ENCODE results near the gene SLC6A9.

SLC6A9 gene

GRCh38 chr1:44031252-44032169, at the start of gene SLC6A9:
Gene SLC6A9, minus strand, starts transcription at chr1:44031462. Its CDS starts 7,185 bp downstream, at chr1:44024277.
- DNase-seq: peak in 1 of 2 experiments; percentile 17

- DNase-seq: no peak
Observed at GRCh38 chr1:44079566-44079965, 48.3 kb upstream of the SLC6A9 start.

DNA sequence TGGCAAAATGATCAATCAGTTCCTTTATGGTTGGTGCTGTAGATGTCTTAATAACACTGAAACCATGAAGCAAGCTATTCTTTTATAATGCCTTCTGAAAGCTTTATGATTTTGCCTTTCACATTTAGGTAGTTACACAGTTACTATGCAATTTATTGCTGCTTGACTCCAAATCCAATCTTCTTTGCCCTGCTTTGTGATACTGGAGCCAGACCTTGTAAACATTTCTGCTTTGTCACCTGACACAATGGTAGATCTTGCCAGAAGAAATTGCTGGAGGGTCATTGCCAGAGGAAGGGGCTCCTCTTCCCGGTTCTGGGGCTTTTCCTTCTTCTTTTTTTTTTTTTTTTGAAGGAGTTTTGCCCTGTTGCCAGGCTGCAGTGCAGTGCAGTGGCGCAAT, 46.8 kb upstream of the SLC6A9 start:
- no peak for DNase-seq

- DNase-seq: no peak
Observed at GRCh38 chr1:44077421-44077820, 46.2 kb upstream of the SLC6A9 start.

DNA sequence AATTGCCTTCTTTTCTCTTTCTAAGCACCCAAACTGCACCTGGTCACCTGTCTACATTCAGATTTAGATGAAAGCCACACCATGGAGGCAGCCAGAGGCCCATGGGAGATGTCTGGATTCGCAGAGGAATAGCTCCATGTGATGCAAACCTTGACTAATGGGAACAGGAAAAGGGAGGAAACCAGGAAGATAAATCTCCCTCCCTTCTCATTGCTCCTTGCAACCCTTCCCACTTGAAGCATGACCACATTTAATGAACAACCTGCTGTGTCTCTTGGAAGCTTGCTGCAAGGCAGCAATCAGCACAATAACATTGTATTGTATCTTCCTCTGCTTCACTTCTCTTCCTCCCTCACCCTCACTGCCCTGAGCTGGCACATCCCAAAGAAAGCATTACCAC, 44.8 kb upstream of the SLC6A9 start:
- DNase-seq: no peak

DNA sequence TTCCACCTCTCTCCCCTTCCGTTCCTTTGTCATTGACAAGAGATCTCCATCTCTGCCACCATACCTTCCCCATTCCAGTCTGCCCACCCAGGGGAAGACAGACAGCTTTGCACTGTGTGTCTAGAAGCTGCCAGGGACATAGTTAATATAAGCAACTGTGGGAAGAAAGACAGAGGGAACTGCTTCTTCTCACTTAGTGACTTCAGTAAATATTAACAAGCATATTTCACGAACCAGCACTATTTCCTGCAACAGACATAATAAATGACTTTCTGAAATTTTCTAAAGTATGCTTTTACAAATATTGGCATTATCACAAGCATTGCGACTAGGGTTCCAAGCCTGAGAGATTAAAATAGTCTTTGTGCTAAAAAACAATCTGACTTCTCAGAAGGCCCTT, 43.2 kb upstream of the SLC6A9 start:
- no peak for DNase-seq

DNA sequence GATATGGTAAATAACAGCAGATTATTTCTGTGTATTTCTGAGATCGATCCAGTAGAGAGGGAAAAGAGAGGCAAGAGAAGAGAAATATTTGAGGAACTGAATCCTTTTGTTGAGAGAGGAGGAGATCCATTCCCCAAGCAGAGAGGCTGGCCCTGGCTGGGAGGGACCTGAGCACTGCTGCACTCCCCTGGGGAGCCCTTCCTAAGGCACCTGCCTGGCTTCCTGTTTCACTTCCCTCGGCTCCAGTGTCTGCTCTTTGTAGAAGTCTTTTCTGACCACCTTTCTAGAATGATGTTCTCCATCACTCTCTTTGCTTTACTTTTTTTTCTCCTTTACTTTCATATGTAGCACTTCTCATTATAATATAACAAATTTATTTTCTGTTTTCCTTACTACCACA, 42.3 kb upstream of the SLC6A9 start:
- DNase-seq: no peak

GRCh38 chr1:44072821-44073220, 41.6 kb upstream of the SLC6A9 start:
- DNase-seq: no peak

DNA sequence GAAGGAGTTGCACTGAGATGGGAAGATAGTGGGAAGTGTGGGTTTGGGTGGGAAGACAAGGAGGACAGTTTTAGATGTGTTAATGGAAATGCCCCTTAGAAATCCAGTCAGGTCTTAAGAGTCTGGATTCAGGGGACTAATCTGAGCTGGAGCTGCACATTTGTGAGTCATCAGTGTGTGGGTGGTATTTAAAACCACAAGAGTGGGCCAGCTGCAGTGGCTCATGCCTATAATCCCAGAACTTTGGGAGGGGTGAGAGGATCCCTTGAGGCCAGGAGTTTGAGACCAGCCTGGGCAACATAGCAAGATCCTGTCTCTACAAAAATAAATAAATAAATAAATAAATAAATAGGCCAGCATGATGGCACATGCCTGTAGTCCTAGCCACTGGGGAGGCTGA, 40.9 kb upstream of the SLC6A9 start:
- DNase-seq: no peak

GRCh38 chr1:44071461-44071860, 40.2 kb upstream of the SLC6A9 start:
- no peak for DNase-seq

GRCh38 chr1:44068442-44068921, 37.2 kb upstream of the SLC6A9 start:
- no peak for DNase-seq

- no peak for DNase-seq
Observed at GRCh38 chr1:44067266-44068250, 36.3 kb upstream of the SLC6A9 start.

DNA sequence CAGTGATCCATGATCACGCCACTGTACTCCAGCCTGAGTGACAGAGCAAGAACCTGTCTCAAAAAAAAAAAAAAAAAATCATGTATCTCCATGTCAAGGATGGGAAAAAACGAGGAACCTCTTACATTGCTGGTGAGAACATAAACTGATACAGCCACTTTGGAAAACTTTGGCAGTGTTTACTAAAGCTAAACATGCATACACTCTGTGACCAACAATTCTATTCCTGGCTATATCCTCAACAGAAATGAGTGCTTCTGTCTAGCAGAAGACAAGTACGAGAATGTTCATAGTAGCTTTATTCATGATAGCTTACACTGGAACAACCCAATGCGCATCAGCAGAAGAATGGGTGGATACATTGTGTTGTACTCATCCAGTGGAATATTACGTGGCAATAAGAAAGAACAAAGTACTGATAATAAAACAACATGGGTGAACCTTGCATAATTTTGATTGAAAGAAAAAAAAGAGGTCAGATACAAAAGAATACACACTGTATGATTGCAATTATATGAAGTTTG, 31.5 kb upstream of the SLC6A9 start:
- DNase-seq: no peak

- no peak for DNase-seq
Observed at GRCh38 chr1:44061857-44062256, 30.6 kb upstream of the SLC6A9 start.

DNA sequence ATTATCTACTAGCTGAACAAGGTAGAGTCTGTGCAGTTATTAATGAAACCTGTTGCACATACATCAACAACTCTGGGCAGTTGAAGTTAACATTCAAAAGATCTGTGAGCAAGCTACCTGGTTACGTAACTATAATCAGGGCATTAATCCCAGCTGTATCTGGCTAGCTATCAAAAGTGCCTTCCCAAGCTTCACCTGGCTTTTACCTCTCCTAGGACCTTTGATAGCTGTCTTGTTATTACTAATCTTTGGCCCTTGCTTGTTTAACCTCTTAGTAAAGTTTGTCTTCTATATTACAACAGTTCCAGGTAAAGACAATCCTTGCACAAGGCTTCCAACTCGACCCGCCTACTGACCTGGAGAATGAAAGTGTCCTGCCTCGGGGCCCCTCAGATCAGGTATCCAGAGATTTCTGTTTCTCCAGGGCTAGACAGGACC, 29.6 kb upstream of the SLC6A9 start:
- no peak for DNase-seq

DNA sequence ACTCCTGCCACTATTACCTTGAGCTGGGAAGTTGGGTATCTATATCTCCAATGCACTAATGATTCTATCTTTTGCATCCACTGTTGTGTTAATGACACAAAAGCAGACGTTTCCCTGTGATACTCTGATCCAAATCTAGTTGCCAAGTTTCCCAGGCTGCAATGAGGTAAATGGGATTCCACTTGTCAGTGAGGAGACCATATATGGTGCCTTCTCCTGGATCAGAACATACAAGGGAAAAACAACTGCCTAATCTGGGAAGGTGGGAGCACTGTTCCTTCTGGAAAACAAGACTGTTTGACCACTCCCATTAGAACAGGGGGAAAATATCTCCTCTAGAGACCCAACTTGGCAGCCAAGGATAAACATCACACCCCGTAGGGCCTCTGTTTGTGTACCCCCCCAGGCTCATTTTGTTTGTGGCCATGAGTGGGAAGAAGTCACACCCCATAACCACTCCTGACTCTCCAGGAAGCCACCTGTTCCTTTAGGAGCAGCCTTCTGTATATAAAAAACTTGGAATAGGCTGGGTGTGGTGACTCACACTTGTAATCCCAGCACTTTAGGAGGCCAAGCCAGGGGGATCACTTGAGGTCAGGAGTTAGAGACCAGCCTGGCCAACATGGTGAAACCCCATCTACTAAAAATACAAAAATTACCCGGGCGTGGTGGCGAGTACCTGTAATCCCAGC, 28.5 kb upstream of the SLC6A9 start:
- no peak for DNase-seq

DNA sequence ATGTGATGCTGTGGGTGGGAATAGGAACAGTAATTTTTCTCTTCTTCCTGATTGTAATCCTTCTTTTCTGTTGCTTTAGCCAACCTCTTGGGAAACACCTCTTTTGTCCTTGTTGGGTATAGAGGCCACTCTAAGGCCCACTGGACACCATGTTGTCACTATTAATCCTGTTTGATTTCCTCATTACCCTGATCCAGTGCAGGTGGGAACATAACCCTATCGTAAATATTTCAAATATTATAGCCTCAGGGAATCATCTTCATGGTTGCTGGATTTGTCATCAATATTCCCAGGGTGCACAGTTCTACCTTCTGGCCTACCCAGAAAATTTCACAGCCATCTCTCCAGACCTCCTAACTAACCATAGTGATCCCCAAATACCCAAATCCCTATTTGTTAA, 27.9 kb upstream of the SLC6A9 start:
- no peak for DNase-seq

DNA sequence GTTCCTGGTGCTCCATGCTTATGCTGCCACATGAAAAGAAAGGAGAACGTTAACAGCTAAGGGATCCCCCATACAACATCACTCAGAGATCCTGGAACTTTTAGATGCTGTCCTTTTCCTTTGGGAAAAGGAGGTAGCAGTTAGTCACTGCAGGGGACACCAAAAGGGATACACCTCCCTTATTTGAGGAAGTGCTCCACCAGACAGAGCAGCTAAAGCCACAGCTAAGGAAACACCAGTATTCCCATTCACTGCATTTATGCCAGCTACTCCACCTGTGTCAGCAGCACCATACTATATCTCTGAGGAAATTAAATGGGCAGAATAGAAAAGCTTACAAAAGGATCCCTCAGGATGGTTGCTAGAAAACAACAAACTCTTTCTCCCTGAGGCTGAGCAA, 26.0 kb upstream of the SLC6A9 start:
- no peak for DNase-seq

GRCh38 chr1:44053394-44053793, 22.1 kb upstream of the SLC6A9 start:
- DNase-seq: no peak

GRCh38 chr1:44050261-44050660, 19.0 kb upstream of the SLC6A9 start:
- DNase-seq: no peak

GRCh38 chr1:44049839-44050238, 18.6 kb upstream of the SLC6A9 start:
- peak in 1 of 2 experiments; percentile 4 for DNase-seq

DNA sequence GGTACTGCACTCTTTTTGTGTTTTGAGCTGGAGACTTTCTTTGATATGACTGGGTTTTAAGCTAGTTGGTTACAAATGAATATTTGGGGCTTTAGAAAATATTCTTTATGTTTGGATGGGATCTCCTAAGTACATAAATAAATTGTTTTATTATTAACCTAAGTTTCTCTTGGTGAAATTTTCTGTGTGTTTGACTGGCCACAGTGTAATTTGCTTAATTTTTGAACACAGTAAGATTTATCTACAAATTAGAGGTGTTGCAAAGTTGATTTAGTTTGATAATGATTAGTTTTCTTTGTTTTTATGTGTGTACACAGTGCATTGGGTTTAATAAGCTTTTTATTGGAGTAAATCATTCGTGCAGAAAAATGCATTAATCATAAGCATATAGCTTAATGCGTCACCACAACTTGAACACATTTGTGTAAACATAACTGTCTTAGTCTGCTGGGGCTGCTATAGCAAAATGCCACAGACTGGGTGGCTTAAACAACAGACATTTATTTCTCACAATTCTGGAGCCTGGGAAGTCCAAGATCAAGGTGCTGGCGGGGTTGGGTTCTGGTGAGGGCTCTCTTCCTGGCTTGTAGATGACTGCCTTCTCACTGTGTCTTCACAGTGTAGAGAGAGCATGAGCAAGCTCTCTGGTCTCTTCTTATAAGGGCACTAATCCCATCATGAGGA, 17.4 kb upstream of the SLC6A9 start:
- no peak for DNase-seq
